K562 (cell line): Measurements from ENCODE around the gene SLC30A10. TPM values are rescaled to one million over a fixed set of nuclear protein-coding genes. Genes with fewer than 3 reads are reported as not detected.

Source experiments
- ARID3A ChIP-seq: IDR thresholded peaks from 2 replicates; pipeline ENCODE4 v1.6.1; 2012; ENCODE audit warnings: low read depth, low read length, improper control_type of control experiment, borderline replicate concordance
- BMI1 ChIP-seq: fragments of 150-350 bp; IDR thresholded peaks from 2 replicates; pipeline ENCODE4 v1.6.1; 2014; ENCODE audit warnings: low read length
- DNMT1 ChIP-seq: fragments of 450-650 bp; IDR thresholded peaks from 2 replicates; pipeline ENCODE4 v1.6.1; 2016; ENCODE audit warnings: antibody characterized with exemption, mild to moderate bottlenecking
- LARP7 ChIP-seq: fragments of 450-650 bp; IDR thresholded peaks from 2 replicates; pipeline ENCODE4 v1.6.1; 2016
- MAFK ChIP-seq: IDR thresholded peaks from 2 replicates; pipeline ENCODE4 v1.6.1; 2011; ENCODE audit warnings: low read length, improper control_type of control experiment
- MAZ ChIP-seq, 2 experiments: fragments of 450-650 bp in 1 of 2; sonication (generic) in 1 of 2; formaldehyde crosslinking; IDR thresholded peaks in 1 of 2; conservative IDR thresholded peaks in 1 of 2; 2 replicates each; pipeline versions ENCODE4 v1.4.0 to v1.5.0; 2020; ENCODE audit warnings: mild to moderate bottlenecking in 1 of 2, missing genetic modification reagents in 1 of 2
- RBM34 ChIP-seq: fragments of 200-400 bp; formaldehyde crosslinking; IDR thresholded peaks from 2 replicates; pipeline ENCODE4 v1.6.1; 2018; ENCODE audit warnings: low read length, borderline replicate concordance; ENCODE audit not compliant: insufficient read depth
- SIN3A ChIP-seq, 2 experiments: fragments of 150-350 bp in 1 of 2; IDR thresholded peaks; 2 replicates each; pipeline ENCODE4 v1.6.1; 2011 to 2016; ENCODE audit warnings: borderline replicate concordance in 2 of 2, low read depth in 2 of 2, low read length in 2 of 2, mild to moderate bottlenecking in 2 of 2, moderate library complexity in 2 of 2; ENCODE audit not compliant: control insufficient read depth in 1 of 2
- ZNF316 ChIP-seq: fragments of 450-650 bp; IDR thresholded peaks from 2 replicates; pipeline ENCODE4 v1.6.1; 2016
- ZNF764 ChIP-seq: fragments of 250-450 bp; sonication (Bioruptor Pico); IDR thresholded peaks from 2 replicates; pipeline ENCODE4 v1.4.0; 2020; ENCODE audit warnings: low read depth, mild to moderate bottlenecking, moderate library complexity
- polyA plus RNA-seq, 8 experiments: library from polyadenylated mRNA; depleted of rRNA in 4 of 8; stranded (reverse) in 5 of 8; unstranded in 3 of 8; fragments of >200 nt; fragmentation: Nextera tagmentation in 2 of 8; fragmentation: Illumina TruSeq in 1 of 8; extraction: Ambion mirVana in 2 of 8; extraction: Trizol in 1 of 8; gene quantifications; 2 replicates each; pipeline versions ENCODE4 v1.2.1 to v1.2.3, GENCODE V29; 2011 to 2014; ENCODE audit warnings: inconsistent platforms in 1 of 8, missing spikeins in 1 of 8
- total RNA-seq, 7 experiments: library from RNA; depleted of rRNA in 6 of 7; stranded (reverse); fragments of >200 nt in 6 of 7; fragmentation: Illumina TruSeq in 2 of 7; extraction: Trizol in 2 of 7; gene quantifications; 2 replicates each; pipeline versions ENCODE4 v1.2.1 to v1.2.3, GENCODE V29; 2011 to 2021; ENCODE audit warnings: low replicate concordance in 1 of 7
- TF ChIP-seq, protein P1 (sequence below), 2 experiments: IDR thresholded peaks; 2 replicates each; pipeline ENCODE4 v1.6.1; 2012; ENCODE audit warnings: improper control_type of control experiment in 2 of 2, low read depth in 2 of 2, low read length in 2 of 2, borderline replicate concordance in 1 of 2
- TF ChIP-seq, protein P2 (sequence below): fragments of 250-450 bp; sonication (Bioruptor Pico); IDR thresholded peaks from 2 replicates; pipeline ENCODE4 v1.4.0; 2020
- TF ChIP-seq, protein P3 (sequence below): fragments of 250-450 bp; sonication (Bioruptor Pico); IDR thresholded peaks from 2 replicates; pipeline ENCODE4 v1.8.0; 2022; ENCODE audit warnings: moderate library complexity, mild to moderate bottlenecking, inconsistent platforms
- TF ChIP-seq, protein P4 (sequence below): fragments of 450-650 bp; formaldehyde crosslinking; IDR thresholded peaks from 2 replicates; pipeline ENCODE4 v1.4.0; 2020; ENCODE audit warnings: mild to moderate bottlenecking, moderate library complexity
- TF ChIP-seq, protein P5 (sequence below): fragments of 450-650 bp; formaldehyde crosslinking; IDR thresholded peaks from 2 replicates; pipeline ENCODE4 v1.4.0; 2022; ENCODE audit warnings: mild to moderate bottlenecking, moderate library complexity

The SLC30A10 gene
- total and polyA plus RNA-seq, 9 of the 15 experiments (the other 6 are each of a cell fraction or from before 2014, with no cell fraction given) = 2.6 to 11.3 (median 7.1) TPM

GRCh38 chr1:219907772-219908070 is 20.6 kb downstream of the SLC30A10 start (continued):
- TF ChIP-seq MAZ (CRISPR knock-in tag; conservative IDR thresholded peaks at IDR 0.05 in 1 of 2, IDR thresholded peaks at IDR 0.05 in 1 of 2) = 0 out of 4 replicates have a peak, but pooled peaks of 1 of the 2 experiments have one; percentile 22
- TF ChIP-seq ZNF764 = no peak
- TF ChIP-seq, protein P1, sequence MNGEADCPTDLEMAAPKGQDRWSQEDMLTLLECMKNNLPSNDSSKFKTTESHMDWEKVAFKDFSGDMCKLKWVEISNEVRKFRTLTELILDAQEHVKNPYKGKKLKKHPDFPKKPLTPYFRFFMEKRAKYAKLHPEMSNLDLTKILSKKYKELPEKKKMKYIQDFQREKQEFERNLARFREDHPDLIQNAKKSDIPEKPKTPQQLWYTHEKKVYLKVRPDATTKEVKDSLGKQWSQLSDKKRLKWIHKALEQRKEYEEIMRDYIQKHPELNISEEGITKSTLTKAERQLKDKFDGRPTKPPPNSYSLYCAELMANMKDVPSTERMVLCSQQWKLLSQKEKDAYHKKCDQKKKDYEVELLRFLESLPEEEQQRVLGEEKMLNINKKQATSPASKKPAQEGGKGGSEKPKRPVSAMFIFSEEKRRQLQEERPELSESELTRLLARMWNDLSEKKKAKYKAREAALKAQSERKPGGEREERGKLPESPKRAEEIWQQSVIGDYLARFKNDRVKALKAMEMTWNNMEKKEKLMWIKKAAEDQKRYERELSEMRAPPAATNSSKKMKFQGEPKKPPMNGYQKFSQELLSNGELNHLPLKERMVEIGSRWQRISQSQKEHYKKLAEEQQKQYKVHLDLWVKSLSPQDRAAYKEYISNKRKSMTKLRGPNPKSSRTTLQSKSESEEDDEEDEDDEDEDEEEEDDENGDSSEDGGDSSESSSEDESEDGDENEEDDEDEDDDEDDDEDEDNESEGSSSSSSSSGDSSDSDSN (IDR thresholded peaks at IDR 0.05; ENCODE audit: borderline replicate concordance in 1 of 2, low read depth in 2 of 2, low read length in 2 of 2) = peak; percentile 62 to 67; a peak in 1 of 4 replicates
- no peak for TF ChIP-seq BMI1
- TF ChIP-seq, protein P2, sequence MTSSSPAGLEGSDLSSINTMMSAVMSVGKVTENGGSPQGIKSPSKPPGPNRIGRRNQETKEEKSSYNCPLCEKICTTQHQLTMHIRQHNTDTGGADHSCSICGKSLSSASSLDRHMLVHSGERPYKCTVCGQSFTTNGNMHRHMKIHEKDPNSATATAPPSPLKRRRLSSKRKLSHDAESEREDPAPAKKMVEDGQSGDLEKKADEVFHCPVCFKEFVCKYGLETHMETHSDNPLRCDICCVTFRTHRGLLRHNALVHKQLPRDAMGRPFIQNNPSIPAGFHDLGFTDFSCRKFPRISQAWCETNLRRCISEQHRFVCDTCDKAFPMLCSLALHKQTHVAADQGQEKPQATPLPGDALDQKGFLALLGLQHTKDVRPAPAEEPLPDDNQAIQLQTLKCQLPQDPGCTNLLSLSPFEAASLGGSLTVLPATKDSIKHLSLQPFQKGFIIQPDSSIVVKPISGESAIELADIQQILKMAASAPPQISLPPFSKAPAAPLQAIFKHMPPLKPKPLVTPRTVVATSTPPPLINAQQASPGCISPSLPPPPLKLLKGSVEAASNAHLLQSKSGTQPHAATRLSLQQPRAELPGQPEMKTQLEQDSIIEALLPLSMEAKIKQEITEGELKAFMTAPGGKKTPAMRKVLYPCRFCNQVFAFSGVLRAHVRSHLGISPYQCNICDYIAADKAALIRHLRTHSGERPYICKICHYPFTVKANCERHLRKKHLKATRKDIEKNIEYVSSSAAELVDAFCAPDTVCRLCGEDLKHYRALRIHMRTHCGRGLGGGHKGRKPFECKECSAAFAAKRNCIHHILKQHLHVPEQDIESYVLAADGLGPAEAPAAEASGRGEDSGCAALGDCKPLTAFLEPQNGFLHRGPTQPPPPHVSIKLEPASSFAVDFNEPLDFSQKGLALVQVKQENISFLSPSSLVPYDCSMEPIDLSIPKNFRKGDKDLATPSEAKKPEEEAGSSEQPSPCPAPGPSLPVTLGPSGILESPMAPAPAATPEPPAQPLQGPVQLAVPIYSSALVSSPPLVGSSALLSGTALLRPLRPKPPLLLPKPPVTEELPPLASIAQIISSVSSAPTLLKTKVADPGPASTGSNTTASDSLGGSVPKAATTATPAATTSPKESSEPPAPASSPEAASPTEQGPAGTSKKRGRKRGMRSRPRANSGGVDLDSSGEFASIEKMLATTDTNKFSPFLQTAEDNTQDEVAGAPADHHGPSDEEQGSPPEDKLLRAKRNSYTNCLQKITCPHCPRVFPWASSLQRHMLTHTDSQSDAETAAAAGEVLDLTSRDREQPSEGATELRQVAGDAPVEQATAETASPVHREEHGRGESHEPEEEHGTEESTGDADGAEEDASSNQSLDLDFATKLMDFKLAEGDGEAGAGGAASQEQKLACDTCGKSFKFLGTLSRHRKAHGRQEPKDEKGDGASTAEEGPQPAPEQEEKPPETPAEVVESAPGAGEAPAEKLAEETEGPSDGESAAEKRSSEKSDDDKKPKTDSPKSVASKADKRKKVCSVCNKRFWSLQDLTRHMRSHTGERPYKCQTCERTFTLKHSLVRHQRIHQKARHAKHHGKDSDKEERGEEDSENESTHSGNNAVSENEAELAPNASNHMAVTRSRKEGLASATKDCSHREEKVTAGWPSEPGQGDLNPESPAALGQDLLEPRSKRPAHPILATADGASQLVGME = no peak
- TF ChIP-seq, protein P3, sequence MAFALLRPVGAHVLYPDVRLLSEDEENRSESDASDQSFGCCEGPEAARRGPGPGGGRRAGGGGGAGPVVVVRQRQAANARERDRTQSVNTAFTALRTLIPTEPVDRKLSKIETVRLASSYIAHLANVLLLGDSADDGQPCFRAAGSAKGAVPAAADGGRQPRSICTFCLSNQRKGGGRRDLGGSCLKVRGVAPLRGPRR = peak; percentile 12; the same call in 1 of the 2 replicates
- TF ChIP-seq, protein P4, sequence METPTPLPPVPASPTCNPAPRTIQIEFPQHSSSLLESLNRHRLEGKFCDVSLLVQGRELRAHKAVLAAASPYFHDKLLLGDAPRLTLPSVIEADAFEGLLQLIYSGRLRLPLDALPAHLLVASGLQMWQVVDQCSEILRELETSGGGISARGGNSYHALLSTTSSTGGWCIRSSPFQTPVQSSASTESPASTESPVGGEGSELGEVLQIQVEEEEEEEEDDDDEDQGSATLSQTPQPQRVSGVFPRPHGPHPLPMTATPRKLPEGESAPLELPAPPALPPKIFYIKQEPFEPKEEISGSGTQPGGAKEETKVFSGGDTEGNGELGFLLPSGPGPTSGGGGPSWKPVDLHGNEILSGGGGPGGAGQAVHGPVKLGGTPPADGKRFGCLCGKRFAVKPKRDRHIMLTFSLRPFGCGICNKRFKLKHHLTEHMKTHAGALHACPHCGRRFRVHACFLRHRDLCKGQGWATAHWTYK (CRISPR knock-in tag) = peak; percentile 37; the same call in 1 of the 2 replicates
- TF ChIP-seq ZNF316 = peak; percentile 8; the same call in 1 of the 2 replicates
- 0 out of 2 replicates have a peak, but pooled peaks have one; percentile 3 for TF ChIP-seq DNMT1
- no peak for TF ChIP-seq ARID3A
- TF ChIP-seq RBM34 = no peak
- TF ChIP-seq LARP7 = no peak
- TF ChIP-seq, protein P5, sequence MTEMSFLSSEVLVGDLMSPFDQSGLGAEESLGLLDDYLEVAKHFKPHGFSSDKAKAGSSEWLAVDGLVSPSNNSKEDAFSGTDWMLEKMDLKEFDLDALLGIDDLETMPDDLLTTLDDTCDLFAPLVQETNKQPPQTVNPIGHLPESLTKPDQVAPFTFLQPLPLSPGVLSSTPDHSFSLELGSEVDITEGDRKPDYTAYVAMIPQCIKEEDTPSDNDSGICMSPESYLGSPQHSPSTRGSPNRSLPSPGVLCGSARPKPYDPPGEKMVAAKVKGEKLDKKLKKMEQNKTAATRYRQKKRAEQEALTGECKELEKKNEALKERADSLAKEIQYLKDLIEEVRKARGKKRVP (CRISPR knock-in tag) = 0 out of 2 replicates have a peak, but pooled peaks have one; percentile 9
- peak; percentile 50; the same call in 1 of the 2 replicates for TF ChIP-seq MAFK
- peak in 1 of 2 experiments; percentile 13; a peak in 1 of 4 replicates for TF ChIP-seq SIN3A (IDR thresholded peaks at IDR 0.05; ENCODE audit: borderline replicate concordance in 2 of 2, control insufficient read depth in 1 of 2, low read depth in 2 of 2, low read length in 2 of 2)
